K562 (cell line): ENCODE results near the gene ARL14EP. TPM values are rescaled to one million over a fixed set of nuclear protein-coding genes. Genes with fewer than 3 reads are reported as not detected.

Experiments used
- ATAC-seq: fragments of 200-7000 bp; cut with Tn5 transposase; 3 replicates; pipeline ENCODE4 v1.9.1; 2020; ENCODE audit warnings: moderate library complexity
- BruUV-seq: library from RNA; stranded (reverse); fragments of 400-500 nt; replicated peaks from 2 replicates; lab custom pipeline; 2021; lab: Mats Ljungman, UMichigan
- CTCF ChIA-PET: fragments of 300-600 bp; formaldehyde crosslinking; extraction: SDS; loops from one replicate; lab custom pipeline; 2021; ENCODE audit warnings: low intra/inter-chr PET ratio; lab: Yijun Ruan, JAX
- POLR2A ChIA-PET: fragments of 300-600, 350-650 bp; sonication (Branson Sonifier 250); formaldehyde crosslinking; extraction: SDS; loops from one replicate; lab custom pipeline; 2021; ENCODE audit warnings: antibody characterized with exemption, inconsistent platforms; lab: Yijun Ruan, JAX
- DNase-seq, 4 experiments: peaks; one replicate each; pipeline versions ENCODE4 v3.0.0 to v3.0.0-alpha.2; 2011 to 2018; ENCODE audit warnings: low spot score in 3 of 4, mixed read lengths in 3 of 4; ENCODE audit errors: extremely low read depth in 1 of 4
- FAIRE-seq: peaks from 2 replicates; lab custom pipeline; 2011; peaks lifted over from hg19 to GRCh38; lab: Jason Lieb, UNC
- H2AFZ ChIP-seq: 2 replicates; pipeline ENCODE4 v1.6.0; 2011; ENCODE audit warnings: low read depth, low read length, control low read depth, inconsistent platforms
- H3K27ac ChIP-seq: fragments of 200-600 bp; 3 replicates; pipeline ENCODE4 v1.8.0; 2011; ENCODE audit warnings: low read depth, mild to moderate bottlenecking, control low read depth, inconsistent platforms, low read length, moderate library complexity, mixed read lengths; ENCODE audit errors: extremely low read depth
- H3K27me3 ChIP-seq, 2 experiments: fragments of 300-600 bp in 1 of 2; 2 replicates in 1 of 2; 3 replicates in 1 of 2; pipeline versions ENCODE4 v1.6.0 to v1.8.0; 2011; ENCODE audit warnings: inconsistent platforms in 2 of 2, low read length in 2 of 2, mild to moderate bottlenecking in 1 of 2, mixed read lengths in 1 of 2, moderate library complexity in 1 of 2; ENCODE audit not compliant: control insufficient read depth in 2 of 2, insufficient read depth in 2 of 2
- H3K36me3 ChIP-seq: fragments of 300-600 bp; 3 replicates; pipeline ENCODE4 v1.8.0; 2011; ENCODE audit warnings: mild to moderate bottlenecking, low read length, inconsistent platforms; ENCODE audit not compliant: control insufficient read depth, insufficient read depth
- H3K4me1 ChIP-seq, 2 experiments: fragments of 200-600 bp in 1 of 2; replicated peaks in 1 of 2; 2 replicates in 1 of 2; 3 replicates in 1 of 2; pipeline versions ENCODE4 v1.5.1 to v1.8.0; 2011; ENCODE audit warnings: inconsistent platforms in 2 of 2, low read length in 2 of 2, mild to moderate bottlenecking in 1 of 2, mixed read lengths in 1 of 2, moderate library complexity in 1 of 2; ENCODE audit not compliant: control insufficient read depth in 2 of 2, insufficient read depth in 2 of 2
- H3K4me2 ChIP-seq: 2 replicates; pipeline ENCODE4 v1.6.1; 2011; ENCODE audit warnings: low read length, control low read depth, inconsistent platforms, mixed read lengths; ENCODE audit not compliant: insufficient read depth
- H3K4me3 ChIP-seq: fragments of 200-600 bp; sonication (generic), shearing (Covaris generic); 2 replicates; pipeline ENCODE4 v1.5.1; 2016; ENCODE audit warnings: control low read depth, inconsistent platforms
- H3K79me2 ChIP-seq: fragments of 200-600 bp; 3 replicates; pipeline ENCODE4 v1.8.0; 2011; ENCODE audit warnings: low read length, inconsistent platforms; ENCODE audit not compliant: control insufficient read depth, insufficient read depth
- H3K9ac ChIP-seq, 2 experiments: 2 replicates each; pipeline versions ENCODE4 v1.6.0 to v1.6.1; 2011; ENCODE audit warnings: low read depth in 2 of 2, low read length in 2 of 2, control low read depth in 1 of 2, inconsistent platforms in 1 of 2, mild to moderate bottlenecking in 1 of 2, mixed read lengths in 1 of 2; ENCODE audit not compliant: insufficient read depth in 1 of 2
- H3K9me1 ChIP-seq: one replicate; pipeline ENCODE4 v1.6.0; 2011; ENCODE audit warnings: inconsistent platforms, mild to moderate bottlenecking, low read length, moderate library complexity; ENCODE audit not compliant: control insufficient read depth, insufficient read depth
- H3K9me3 ChIP-seq: replicated peaks from 2 replicates; pipeline ENCODE4 v1.5.1; 2011; ENCODE audit warnings: low read depth, low read length, inconsistent platforms; ENCODE audit not compliant: control insufficient read depth, insufficient read depth
- H4K20me1 ChIP-seq: replicated peaks from 2 replicates; pipeline ENCODE4 v1.6.1; 2011; ENCODE audit warnings: low read length, inconsistent platforms, mixed read lengths; ENCODE audit not compliant: control insufficient read depth, insufficient read depth
- ATF2 ChIP-seq: sonication (generic); formaldehyde crosslinking; IDR thresholded peaks from 2 replicates; pipeline ENCODE4 v1.8.1; 2022; ENCODE audit warnings: missing genetic modification reagents
- CBX5 ChIP-seq: IDR thresholded peaks from 2 replicates; pipeline ENCODE4 v1.6.1; 2014; ENCODE audit warnings: low read depth, borderline replicate concordance
- IRF2 ChIP-seq: sonication (generic); formaldehyde crosslinking; IDR thresholded peaks from 2 replicates; pipeline ENCODE4 v1.8.1; 2022; ENCODE audit warnings: mild to moderate bottlenecking, missing genetic modification reagents
- JUND ChIP-seq, 2 experiments: IDR thresholded peaks; 2 replicates in 1 of 2; 3 replicates in 1 of 2; pipeline ENCODE4 v1.6.1; 2011; ENCODE audit warnings: borderline replicate concordance in 2 of 2, low read depth in 2 of 2, low read length in 2 of 2, improper control_type of control experiment in 1 of 2, missing biosample characterization in 1 of 2, missing genetic modification characterization in 1 of 2, missing genetic modification reagents in 1 of 2
- MTA3 ChIP-seq: fragments of 450-650 bp; formaldehyde crosslinking; IDR thresholded peaks from 2 replicates; pipeline ENCODE4 v1.6.1; 2017; ENCODE audit warnings: mild to moderate bottlenecking, borderline replicate concordance
- NR2C1 ChIP-seq, 2 experiments: fragments of 450-650 bp; IDR thresholded peaks; 2 replicates each; pipeline ENCODE4 v1.6.1; 2017; ENCODE audit warnings: mild to moderate bottlenecking in 2 of 2, antibody characterized with exemption in 1 of 2, inconsistent platforms in 1 of 2, missing compliant biosample characterization in 1 of 2, missing genetic modification characterization in 1 of 2
- ZNF24 ChIP-seq: fragments of 450-650 bp; IDR thresholded peaks from 2 replicates; pipeline ENCODE4 v1.6.1; 2016
- WGBS: fragments of 100-300 bp; shearing (Covaris generic); methylation state at CpG from one replicate; pipeline ENCODE4 v1.1.6; 2016; ENCODE audit warnings: low coverage, mixed read lengths; ENCODE audit not compliant: insufficient coverage; ENCODE audit errors: missing lambda C conversion rate; 5-methylcytosine and 5-hydroxymethylcytosine counted together
- in situ Hi-C: fragments of 300-500 bp; cut with MboI; formaldehyde crosslinking; loops from 4 replicates; pipeline ENCODE4 v1.15.0; 2018; ENCODE audit warnings: inconsistent platforms, mixed read lengths
- intact Hi-C: fragments of 100-400 bp; cut with micrococcal nuclease; formaldehyde crosslinking; loops from 2 replicates; pipeline ENCODE4 v1.14.2; 2022
- polyA plus RNA-seq, 8 experiments: library from polyadenylated mRNA; depleted of rRNA in 4 of 8; stranded (reverse) in 5 of 8; unstranded in 3 of 8; fragments of >200 nt; fragmentation: Nextera tagmentation in 2 of 8; fragmentation: Illumina TruSeq in 1 of 8; extraction: Ambion mirVana in 2 of 8; extraction: Trizol in 1 of 8; gene quantifications; 2 replicates each; pipeline versions ENCODE4 v1.2.1 to v1.2.3, GENCODE V29; 2011 to 2014; ENCODE audit warnings: inconsistent platforms in 1 of 8, missing spikeins in 1 of 8
- total RNA-seq, 7 experiments: library from RNA; depleted of rRNA in 6 of 7; stranded (reverse); fragments of >200 nt in 6 of 7; fragmentation: Illumina TruSeq in 2 of 7; extraction: Trizol in 2 of 7; gene quantifications; 2 replicates each; pipeline versions ENCODE4 v1.2.1 to v1.2.3, GENCODE V29; 2011 to 2021; ENCODE audit warnings: low replicate concordance in 1 of 7

The ARL14EP gene
- total and polyA plus RNA-seq, 9 of the 15 experiments (the other 6 are each of a cell fraction or from before 2014, with no cell fraction given), result 11.4 to 42.7 (median 25.9) TPM

GRCh38 chr11:30349885-30350284, 27.0 kb downstream of the ARL14EP start:
- Histone ChIP-seq H2AFZ (no peak overlapping the region), H3K9me1 (no peaks in the 10 kb centered on the region), H3K4me1 (no peaks in the 10 kb centered on the region), H3K27me3 (no peaks in the 10 kb centered on the region), H4K20me1 (no peaks in the 10 kb centered on the region), H3K27ac (no peak overlapping the region), H3K9ac (no peak overlapping the region), H3K79me2 (no peaks in the 10 kb centered on the region), H3K36me3 (no peaks in the 10 kb centered on the region), H3K4me3 (no peak overlapping the region), H3K9me3 (no peaks in the 10 kb centered on the region; the same call in 1 of the 2 replicates), H3K4me2 (no peak overlapping the region)
- no peak for TF ChIP-seq ZNF24
- TF ChIP-seq ATF2 (CRISPR knock-in tag), result no peak
- no peak for TF ChIP-seq NR2C1 (IDR thresholded peaks at IDR 0.05)
- no peak for TF ChIP-seq NR2C1 (tag; IDR thresholded peaks at IDR 0.05)
- TF ChIP-seq JUND (IDR thresholded peaks at IDR 0.05; ENCODE audit: borderline replicate concordance, low read depth, low read length), result no peak
- TF ChIP-seq JUND (tag; IDR thresholded peaks at IDR 0.05; ENCODE audit: borderline replicate concordance, low read depth, low read length), result no peak
- no peak for TF ChIP-seq MTA3
- no peak for TF ChIP-seq CBX5
- no peak for TF ChIP-seq IRF2 (CRISPR knock-in tag)
- 0% methylated on average over 3 of the region's 3 CpGs for WGBS
- no TSS peak for BruUV-seq
- ATAC-seq, result no peak
- POLR2A ChIA-PET, result no interaction called here
- in situ Hi-C loops (loop anchor here (5.0 kb wide), 1 partner anchor 567 kb away; no protein-coding TSS in a partner anchor), intact Hi-C loops (no loop called here)
- FAIRE-seq, result no peak
- no peak for DNase-seq
- CTCF ChIA-PET, result no interaction called here
